Measurements from ENCODE around the gene ZNF740. TPM values are rescaled to one million over a fixed set of nuclear protein-coding genes. Genes with fewer than 3 reads are reported as not detected.

Gene ZNF740
- total and polyA plus RNA-seq, 2 of the 8 experiments (the other 6 are each of a cell fraction or from before 2014, with no cell fraction given), result 8.2 to 40.0 TPM

GRCh38 chr12:53222806-53223261, 42.3 kb downstream of the ZNF740 start:
- no peak for FAIRE-seq
- Histone ChIP-seq H2BK20ac (ENCODE audit: low read length) (peak overlapping the region; percentile 67; the same call in 1 of the 2 replicates), H3K79me2 (ENCODE audit: control insufficient read depth in 1 of 2, insufficient read depth in 2 of 2, low read length in 2 of 2) (peaks cover 4 to 18% of the 10 kb centered on the region in 2 experiments; a peak in 3 of 4 replicates), H2AK5ac (ENCODE audit: low read depth, low read length) (peak overlapping the region; percentile 91; the same call in 1 of the 2 replicates), H2BK15ac (ENCODE audit: low read length) (peak overlapping the region; percentile 48; the same call in 1 of the 2 replicates), H2BK5ac (ENCODE audit: low read depth, low read length) (peak overlapping the region; percentile 77; the same call in 1 of the 2 replicates), H4K8ac (ENCODE audit: extremely low read depth, insufficient read depth, low read length) (no peak overlapping the region), H3K27ac (ENCODE audit: low read depth, low read length) (no peak overlapping the region), H3K4me3 (ENCODE audit: extremely low read depth in 1 of 4, insufficient read depth in 2 of 4, low read depth in 3 of 4, low read length in 4 of 4) (peak overlapping the region in 1 of 4 experiments; percentile 89; a peak in 2 of 8 replicates), H3K4me1 (replicated peaks in 1 of 4; ENCODE audit: control insufficient read depth in 3 of 4, insufficient read depth in 4 of 4, low read length in 3 of 4) (peaks cover 32 to 57% (median 42%) of the 10 kb centered on the region in 4 experiments), H3K23ac (ENCODE audit: insufficient read length) (no peak overlapping the region), H3K4ac (replicated peaks; ENCODE audit: insufficient read length, low read depth, low read length) (peak overlapping the region; percentile 4), H4K20me1 (replicated peaks in 1 of 2; ENCODE audit: control insufficient read depth in 1 of 2, insufficient read depth in 2 of 2, low read length in 2 of 2) (peaks cover 0 to 3% of the 10 kb centered on the region in 2 experiments), H3K56ac (replicated peaks; ENCODE audit: insufficient read length, low read depth, low read length) (no peak overlapping the region), H2BK12ac (ENCODE audit: low read depth, low read length) (peak overlapping the region; percentile 88; the same call in 1 of the 2 replicates), H3K27me3 (replicated peaks in 1 of 4; ENCODE audit: control insufficient read depth in 3 of 4, extremely low read depth in 1 of 4, insufficient read depth in 3 of 4, low read length in 3 of 4) (peaks cover 0 to 3% (median 0%) of the 10 kb centered on the region in 4 experiments; a peak in 1 of 7 replicates), H3K23me2 (ENCODE audit: low read depth, low read length) (peaks cover 27% of the 10 kb centered on the region), H4K91ac (replicated peaks; ENCODE audit: insufficient read length, low read length) (peak overlapping the region; percentile 91), H3K36me3 (ENCODE audit: control insufficient read depth in 2 of 4, insufficient read depth in 4 of 4, low read length in 3 of 4) (no peaks in the 10 kb centered on the region; a peak in 1 of 8 replicates), H3K9ac (replicated peaks in 1 of 4; ENCODE audit: extremely low read depth in 1 of 4, low read depth in 3 of 4, low read length in 3 of 4) (peak overlapping the region in 1 of 4 experiments; percentile 43; a peak in 1 of 7 replicates), H3K79me1 (ENCODE audit: low read depth, low read length) (peaks cover 6% of the 10 kb centered on the region), H3K18ac (ENCODE audit: extremely low read depth, low read length) (peak overlapping the region; percentile 95), H3K4me2 (ENCODE audit: insufficient read depth in 1 of 2, low read depth in 2 of 2, low read length in 2 of 2) (peak overlapping the region; percentile 99 to 100), H2AFZ (ENCODE audit: low read length) (no peak overlapping the region), H3K14ac (ENCODE audit: insufficient read length) (no peak overlapping the region), H3K9me3 (ENCODE audit: insufficient read depth in 2 of 2, low read depth in 1 of 2, low read length in 1 of 2) (no peaks in the 10 kb centered on the region), H4K5ac (ENCODE audit: insufficient read length, low read depth, low read length) (peak overlapping the region; percentile 49), H2BK120ac (replicated peaks; ENCODE audit: low read depth, low read length) (peak overlapping the region; percentile 58)
- ChIA-PET POLR2A (ENCODE audit: partially characterized antibody) (interaction anchor here (0.9 to 13.6 kb wide), 11 partner anchors 3 to 99 kb away, joined by 3 to 151 read pairs (median 4); partner anchors contain the start of genes AAAS, CSAD, PFDN5 and RARG), CTCF (ENCODE audit: partially characterized antibody) (interaction anchor here (0.7 to 22.3 kb wide), 4 partner anchors 9 to 165 kb away, joined by 4 to 654 read pairs (median 273); partner anchors contain the start of genes ESPL1 and RARG)
- WGBS, 2 experiments (ENCODE audit: extremely low coverage in 1 of 2, insufficient coverage in 1 of 2, insufficient read length in 1 of 2, insufficient replicate concordance in 2 of 2, low coverage in 1 of 2, low lambda C conversion rate in 2 of 2, missing lambda C conversion rate in 1 of 2), result 32% methylated on average over 4 of the region's 4 CpGs; no CpG with 5 or more reads in 1 of the 2 experiments
- DNase-seq (ENCODE audit: low read depth in 1 of 2, low spot score in 2 of 2), result no peak
- TF ChIP-seq MAX (IDR thresholded peaks at IDR 0.05) (peak; percentile 41; the same call in 1 of the 2 replicates), KDM1A (IDR thresholded peaks at IDR 0.05; ENCODE audit: borderline replicate concordance, low read length) (no peak), HDAC2 (IDR thresholded peaks at IDR 0.05; ENCODE audit: borderline replicate concordance in 1 of 2, low read depth in 2 of 2, low read length in 2 of 2) (no peak), TEAD4 (IDR thresholded peaks at IDR 0.05; ENCODE audit: low read depth, low read length) (no peak)
